ENCODE measurements around the gene RBM33.
"Not testable (repeated sequence)": the region's sequence is repeated elsewhere in the genome, so short reads cannot be mapped to it uniquely, and the experiment has no call there.

The RBM33 gene

GRCh38 chr7:155663937-155664336, 19.5 kb downstream of the RBM33 start:
- no peak for DNase-seq

- no peak for DNase-seq
These were observed 20.9 kb downstream of the RBM33 start for GRCh38 chr7:155665079-155665956.

- DNase-seq, result no peak
These were observed 21.5 kb downstream of the RBM33 start for GRCh38 chr7:155665957-155666287.

- DNase-seq, result no peak
These were observed 22.9 kb downstream of the RBM33 start for GRCh38 chr7:155667241-155667829.

GRCh38 chr7:155669717-155670505, 25.4 kb downstream of the RBM33 start:
- no peak for DNase-seq

- no peak for DNase-seq
These were observed 26.1 kb downstream of the RBM33 start for GRCh38 chr7:155670521-155670920.

GRCh38 chr7:155674556-155674955, 30.1 kb downstream of the RBM33 start:
- DNase-seq, result no peak

- no peak for DNase-seq
These were observed 31.6 kb downstream of the RBM33 start for GRCh38 chr7:155676052-155676451.

GRCh38 chr7:155677688-155678087, 33.2 kb downstream of the RBM33 start:
- no peak for DNase-seq

GRCh38 chr7:155680124-155680523, 35.7 kb downstream of the RBM33 start:
- DNase-seq, result no peak

GRCh38 chr7:155680864-155681263, 36.4 kb downstream of the RBM33 start:
- no peak for DNase-seq

GRCh38 chr7:155681663-155682062, 37.2 kb downstream of the RBM33 start:
- no peak for DNase-seq

- DNase-seq, result no peak
These were observed 38.0 kb downstream of the RBM33 start for GRCh38 chr7:155682484-155682883.

GRCh38 chr7:155683098-155683497, 38.6 kb downstream of the RBM33 start:
- no peak for DNase-seq

- no peak for DNase-seq
These were observed 39.3 kb downstream of the RBM33 start for GRCh38 chr7:155683714-155684113.

- no peak for DNase-seq
These were observed 40.1 kb downstream of the RBM33 start for GRCh38 chr7:155684543-155684942.

GRCh38 chr7:155685070-155685790, 40.8 kb downstream of the RBM33 start:
- no peak for DNase-seq

- DNase-seq, result no peak
These were observed 41.3 kb downstream of the RBM33 start for GRCh38 chr7:155685791-155686160.

- not testable (repeated sequence) for DNase-seq
These were observed 42.3 kb downstream of the RBM33 start for GRCh38 chr7:155686620-155687324.

- DNase-seq, result not testable (repeated sequence)
These were observed 43.8 kb downstream of the RBM33 start for GRCh38 chr7:155688237-155688636.

GRCh38 chr7:155690655-155691054, 46.2 kb downstream of the RBM33 start:
- DNase-seq, result not testable (repeated sequence)

GRCh38 chr7:155692317-155692716, 47.9 kb downstream of the RBM33 start:
- no peak for DNase-seq
